PC-3 (cell line): Measurements from ENCODE around the gene MBD1. TPM values are rescaled to one million over a fixed set of nuclear protein-coding genes. Genes with fewer than 3 reads are reported as not detected.
"Not testable (repeated sequence)": the region's sequence is repeated elsewhere in the genome, so short reads cannot be mapped to it uniquely, and the experiment has no call there.

Experiments
- ATAC-seq: fragments of 200-7000 bp; cut with Tn5 transposase; 2 replicates; pipeline ENCODE4 v1.9.1; 2020; ENCODE audit warnings: mild to moderate bottlenecking, moderate library complexity
- BruUV-seq: library from RNA; stranded (reverse); fragments of 400-500 nt; replicated peaks from 2 replicates; lab custom pipeline; 2021; lab: Mats Ljungman, UMichigan
- CTCF ChIA-PET: fragments of 300-600 bp; sonication (Branson Sonifier 250); formaldehyde crosslinking; loops from one replicate; lab custom pipeline; 2022; ENCODE audit warnings: antibody characterized with exemption; lab: Charles Lee
- POLR2A ChIA-PET: fragments of 300-600 bp; sonication (Branson Sonifier 250); formaldehyde crosslinking; loops from one replicate; lab custom pipeline; 2022; ENCODE audit warnings: antibody characterized with exemption; ENCODE audit not compliant: unreplicated experiment; lab: Charles Lee
- DNase-seq: peaks from one replicate; pipeline ENCODE4 v3.0.0-alpha.2; 2015
- H2AFZ ChIP-seq: fragments of 300-600 bp; sonication (generic); 2 replicates; pipeline ENCODE4 v1.6.0; 2016; ENCODE audit warnings: antibody characterized with exemption, low read length
- H3F3A ChIP-seq: fragments of 300-600 bp; sonication (generic); one replicate; pipeline ENCODE4 v1.6.0; 2017; ENCODE audit warnings: antibody characterized with exemption, low read length, control low read depth, mild to moderate bottlenecking; ENCODE audit not compliant: unreplicated experiment
- H3K27ac ChIP-seq: fragments of 300-600 bp; sonication (generic); 2 replicates; pipeline ENCODE4 v1.5.1; 2016; ENCODE audit warnings: mild to moderate bottlenecking, low read length
- H3K27me3 ChIP-seq: fragments of 300-600 bp; sonication (generic); 2 replicates; pipeline ENCODE4 v1.6.1; 2016; ENCODE audit warnings: low read length, mixed read lengths
- H3K36me3 ChIP-seq: fragments of 300-600 bp; sonication (generic); 2 replicates; pipeline ENCODE4 v1.6.1; 2016; ENCODE audit warnings: low read depth, mixed run types, low read length, mixed read lengths
- H3K4me1 ChIP-seq: fragments of 300-600 bp; sonication (generic); 2 replicates; pipeline ENCODE4 v1.5.1; 2016; ENCODE audit warnings: low read length; ENCODE audit not compliant: insufficient read depth
- H3K4me2 ChIP-seq: fragments of 300-600 bp; sonication (generic); 2 replicates; pipeline ENCODE4 v1.6.0; 2016; ENCODE audit warnings: low read length
- H3K4me3 ChIP-seq: fragments of 300-600 bp; sonication (generic); 2 replicates; pipeline ENCODE4 v1.5.1; 2016; ENCODE audit warnings: mild to moderate bottlenecking, low read length, mixed read lengths
- H3K79me2 ChIP-seq: fragments of 300-600 bp; sonication (generic); 2 replicates; pipeline ENCODE4 v1.6.1; 2017; ENCODE audit warnings: low read length, mixed read lengths
- H3K9ac ChIP-seq: fragments of 300-600 bp; sonication (generic); 2 replicates; pipeline ENCODE4 v1.6.0; 2016; ENCODE audit warnings: mild to moderate bottlenecking, low read length
- H3K9me2 ChIP-seq: fragments of 300-600 bp; sonication (generic); replicated peaks from 2 replicates; pipeline ENCODE4 v1.6.1; 2016; ENCODE audit warnings: mixed run types, low read length, mixed read lengths
- H3K9me3 ChIP-seq: fragments of 300-600 bp; sonication (generic); 2 replicates; pipeline ENCODE4 v1.6.1; 2016; ENCODE audit warnings: low read length, mixed read lengths
- H4K20me1 ChIP-seq: fragments of 300-600 bp; sonication (generic); 2 replicates; pipeline ENCODE4 v1.6.1; 2016; ENCODE audit warnings: low read length, mixed read lengths
- CTCF ChIP-seq: fragments of 300-600 bp; sonication (generic); conservative IDR thresholded peaks from 2 replicates; pipeline ENCODE4 v1.5.1; 2017; ENCODE audit warnings: antibody characterized with exemption, low read depth, mild to moderate bottlenecking, low read length
- EZH2 ChIP-seq: fragments of 300-600 bp; sonication (generic); IDR thresholded peaks from one replicate; pipeline ENCODE4 v1.6.1; 2017; ENCODE audit warnings: antibody characterized with exemption, mild to moderate bottlenecking, low read length; ENCODE audit not compliant: unreplicated experiment
- EZH2phosphoT487 ChIP-seq: fragments of 300-600 bp; sonication (generic); IDR thresholded peaks from 2 replicates; pipeline ENCODE4 v1.6.1; 2018; ENCODE audit warnings: mild to moderate bottlenecking, antibody characterized with exemption, low read length, borderline replicate concordance
- intact Hi-C: fragments of 100-400 bp; cut with micrococcal nuclease; formaldehyde crosslinking; loops from 2 replicates; pipeline ENCODE4 v1.9.0; 2023
- total RNA-seq: library from RNA; depleted of rRNA; stranded (reverse); fragments of >200 nt; gene quantifications from 2 replicates; pipeline ENCODE4 v1.2.3, GENCODE V29; 2014

Gene MBD1
- total RNA-seq, 1 experiment from 2014 or later: 30.2 TPM

GRCh38 chr18:50250935-50251334 lies 30.4 kb downstream of the MBD1 start:
- BruUV-seq: no TSS peak
- intact Hi-C loops: no loop called here
- no peak for DNase-seq
- Histone ChIP-seq H3K27me3 (no peaks in the 10 kb centered on the region), H3K79me2 (no peaks in the 10 kb centered on the region), H3F3A (no peaks in the 10 kb centered on the region), H2AFZ (no peak overlapping the region), H4K20me1 (no peaks in the 10 kb centered on the region), H3K9me2 (no peaks in the 10 kb centered on the region), H3K4me2 (no peak overlapping the region), H3K9me3 (no peaks in the 10 kb centered on the region), H3K4me3 (no peak overlapping the region), H3K36me3 (no peaks in the 10 kb centered on the region), H3K9ac (no peak overlapping the region), H3K27ac (no peak overlapping the region), H3K4me1 (no peaks in the 10 kb centered on the region)
- ChIA-PET CTCF (no interaction called here), POLR2A (no interaction called here)
- no peak for ATAC-seq
- TF ChIP-seq EZH2phosphoT487 (no peak), EZH2 (no peak), CTCF (no peak)

GRCh38 chr18:50249576-50249975 lies 31.7 kb downstream of the MBD1 start:
- POLR2A ChIA-PET: no interaction called here
- no peaks in the 10 kb centered on the region for H3K79me2 ChIP-seq
- H3K4me3 ChIP-seq: no peak overlapping the region
- H3K9ac ChIP-seq: no peak overlapping the region
- no peaks in the 10 kb centered on the region for H3K9me2 ChIP-seq
- no peaks in the 10 kb centered on the region for H4K20me1 ChIP-seq
- no peak for DNase-seq
- no peak overlapping the region for H3K27ac ChIP-seq
- H3F3A ChIP-seq: no peaks in the 10 kb centered on the region
- H3K9me3 ChIP-seq: no peaks in the 10 kb centered on the region
- H3K27me3 ChIP-seq: no peaks in the 10 kb centered on the region
- no peaks in the 10 kb centered on the region for H3K4me1 ChIP-seq
- H3K4me2 ChIP-seq: no peak overlapping the region
- CTCF ChIA-PET: no interaction called here
- TF ChIP-seq EZH2 (no peak), CTCF (no peak), EZH2phosphoT487 (no peak)
- H2AFZ ChIP-seq: no peak overlapping the region
- intact Hi-C loops: no loop called here
- no peak for ATAC-seq
- BruUV-seq: no TSS peak
- no peaks in the 10 kb centered on the region for H3K36me3 ChIP-seq

- TF ChIP-seq CTCF: no peak
- no peak for TF ChIP-seq EZH2phosphoT487
- TF ChIP-seq EZH2: no peak
- intact Hi-C loops: no loop called here
- BruUV-seq: no TSS peak
- ChIA-PET POLR2A (no interaction called here), CTCF (no interaction called here)
- Histone ChIP-seq H3K27ac (no peak overlapping the region), H3K9me2 (no peaks in the 10 kb centered on the region), H3K27me3 (no peaks in the 10 kb centered on the region), H2AFZ (no peak overlapping the region), H3K9ac (no peak overlapping the region), H3K4me3 (no peak overlapping the region), H3K9me3 (no peaks in the 10 kb centered on the region), H4K20me1 (no peaks in the 10 kb centered on the region), H3K79me2 (no peaks in the 10 kb centered on the region), H3K4me2 (no peak overlapping the region), H3F3A (no peaks in the 10 kb centered on the region), H3K36me3 (no peaks in the 10 kb centered on the region), H3K4me1 (no peaks in the 10 kb centered on the region)
- DNase-seq (no peak), ATAC-seq (no peak)
Measured at GRCh38 chr18:50247561-50247960, 33.8 kb downstream of the MBD1 start.

- H3K27ac ChIP-seq, H3K27me3 ChIP-seq, POLR2A ChIA-PET, H3K9me3 ChIP-seq, intact Hi-C loops, H3K79me2 ChIP-seq, H3K36me3 ChIP-seq, H3K4me1 ChIP-seq, H3K9ac ChIP-seq, H3K4me3 ChIP-seq, CTCF ChIA-PET, H4K20me1 ChIP-seq, H3F3A ChIP-seq, H3K9me2 ChIP-seq, H3K4me2 ChIP-seq, BruUV-seq, DNase-seq, ATAC-seq, H2AFZ ChIP-seq: not testable (repeated sequence)
Measured at GRCh38 chr18:50241768-50242167, 39.6 kb downstream of the MBD1 start.
